Ishikawa (cell line): ENCODE measurements around the gene IL12RB2.

Source experiments
- CEBPB ChIP-seq: IDR thresholded peaks from 2 replicates; pipeline ENCODE4 v1.6.1; 2012
- CREB1 ChIP-seq: IDR thresholded peaks from 2 replicates; pipeline ENCODE4 v1.6.1; 2012; ENCODE audit warnings: low read depth
- EGR1 ChIP-seq: IDR thresholded peaks from 2 replicates; pipeline ENCODE4 v1.6.1; 2012
- EP300 ChIP-seq: IDR thresholded peaks from 2 replicates; pipeline ENCODE4 v1.6.1; 2012; ENCODE audit warnings: borderline replicate concordance
- NFIC ChIP-seq: IDR thresholded peaks from 2 replicates; pipeline ENCODE4 v1.6.1; 2012
- RAD21 ChIP-seq: IDR thresholded peaks from 2 replicates; pipeline ENCODE4 v1.6.1; 2012; ENCODE audit warnings: low read depth
- YY1 ChIP-seq: IDR thresholded peaks from 2 replicates; pipeline ENCODE4 v1.6.1; 2012; ENCODE audit warnings: low read depth
- TF ChIP-seq, protein P1 (sequence below): IDR thresholded peaks from 2 replicates; pipeline ENCODE4 v1.6.1; 2012

DNA sequence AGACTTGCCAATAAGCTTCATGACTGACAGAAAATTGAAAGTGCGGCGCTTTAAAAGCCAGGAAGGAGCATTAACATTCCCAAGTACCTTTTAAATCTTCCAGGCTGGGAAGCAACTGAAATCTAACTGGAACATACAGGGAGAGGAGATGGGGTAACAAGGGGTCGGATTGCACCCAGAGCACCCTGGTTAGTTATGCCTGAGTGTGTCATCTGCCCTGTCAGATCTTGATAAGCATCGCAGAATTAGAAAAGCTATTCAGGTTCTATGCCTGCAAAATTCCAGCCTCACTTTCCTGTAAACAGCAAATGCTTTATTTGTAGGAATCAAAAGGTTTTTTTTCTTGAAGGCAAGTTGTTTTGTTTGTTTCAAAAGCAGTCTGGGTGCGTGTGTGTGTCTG lies 64.0 kb downstream of the IL12RB2 start:
- TF ChIP-seq CEBPB (no peak), EGR1 (no peak), RAD21 (no peak), NFIC (no peak), EP300 (no peak), YY1 (no peak), CREB1 (no peak)
- TF ChIP-seq, protein P1, sequence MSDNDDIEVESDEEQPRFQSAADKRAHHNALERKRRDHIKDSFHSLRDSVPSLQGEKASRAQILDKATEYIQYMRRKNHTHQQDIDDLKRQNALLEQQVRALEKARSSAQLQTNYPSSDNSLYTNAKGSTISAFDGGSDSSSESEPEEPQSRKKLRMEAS: no peak
